GM23338 (cell line): ENCODE measurements around the gene CES2. TPM values are rescaled to one million over a fixed set of nuclear protein-coding genes. Genes with fewer than 3 reads are reported as not detected.

Experiments
- ATAC-seq: fragments of 200-7000 bp; cut with Tn5 transposase; 3 replicates; pipeline ENCODE4 v1.9.1; 2020
- DNase-seq: peaks from one replicate; pipeline ENCODE4 v3.0.0-alpha.2; 2015; ENCODE audit warnings: low spot score
- H2AFZ ChIP-seq: fragments of 200-600 bp; sonication (generic); 2 replicates; pipeline ENCODE4 v1.8.0; 2016; ENCODE audit warnings: antibody characterized with exemption, mild to moderate bottlenecking, moderate library complexity
- H3F3A ChIP-seq: fragments of 200-600 bp; sonication (generic); replicated peaks from 2 replicates; pipeline ENCODE4 v1.8.0; 2017; ENCODE audit warnings: antibody characterized with exemption, mixed run types, low read depth
- H3K27ac ChIP-seq: fragments of 200-600 bp; sonication (generic); 2 replicates; pipeline ENCODE4 v1.6.1; 2016; ENCODE audit warnings: low read depth
- H3K27me3 ChIP-seq: fragments of 200-600 bp; sonication (generic); 2 replicates; pipeline ENCODE4 v1.8.0; 2016; ENCODE audit warnings: mild to moderate bottlenecking, mixed run types, moderate library complexity; ENCODE audit not compliant: insufficient read depth
- H3K36me3 ChIP-seq: fragments of 200-600 bp; sonication (generic); 2 replicates; pipeline ENCODE4 v1.8.0; 2016; ENCODE audit warnings: mild to moderate bottlenecking; ENCODE audit not compliant: insufficient read depth
- H3K4me1 ChIP-seq: fragments of 200-600 bp; sonication (generic); 2 replicates; pipeline ENCODE4 v1.8.0; 2016; ENCODE audit warnings: mild to moderate bottlenecking, moderate library complexity; ENCODE audit not compliant: insufficient read depth
- H3K4me2 ChIP-seq: fragments of 200-600 bp; sonication (generic); 2 replicates; pipeline ENCODE4 v1.7.1; 2017; ENCODE audit warnings: mixed run types
- H3K4me3 ChIP-seq: fragments of 200-600 bp; sonication (generic); 2 replicates; pipeline ENCODE4 v1.6.1; 2016; ENCODE audit warnings: mixed run types
- H3K79me2 ChIP-seq: fragments of 200-600 bp; sonication (generic); replicated peaks from 2 replicates; pipeline ENCODE4 v1.8.0; 2017; ENCODE audit warnings: mild to moderate bottlenecking; ENCODE audit not compliant: insufficient read depth
- H3K9me2 ChIP-seq: fragments of 200-600 bp; sonication (generic); 2 replicates; pipeline ENCODE4 v1.8.0; 2017; ENCODE audit not compliant: insufficient read depth
- H4K20me1 ChIP-seq: fragments of 200-600 bp; sonication (generic); replicated peaks from 2 replicates; pipeline ENCODE4 v1.8.0; 2017; ENCODE audit warnings: mild to moderate bottlenecking; ENCODE audit not compliant: insufficient read depth
- H3K27ac Mint-ChIP-seq: 2 replicates; pipeline ENCODE4 v1.8.0; 2020; ENCODE audit warnings: inconsistent platforms, mild to moderate bottlenecking, moderate library complexity, mixed read lengths
- H3K27me3 Mint-ChIP-seq: 3 replicates; pipeline ENCODE4 v1.8.0; 2022; ENCODE audit warnings: low read depth, mild to moderate bottlenecking, moderate library complexity, mixed read lengths, inconsistent platforms; ENCODE audit not compliant: insufficient read depth, poor library complexity
- H3K36me3 Mint-ChIP-seq: 3 replicates; pipeline ENCODE4 v1.8.0; 2021; ENCODE audit warnings: low read depth, mild to moderate bottlenecking, inconsistent platforms, moderate library complexity, mixed read lengths
- H3K4me1 Mint-ChIP-seq: 3 replicates; pipeline ENCODE4 v1.8.0; 2020; ENCODE audit warnings: mild to moderate bottlenecking, inconsistent platforms, mixed read lengths
- H3K4me3 Mint-ChIP-seq: 3 replicates; pipeline ENCODE4 v1.8.0; 2021; ENCODE audit warnings: moderate library complexity, mild to moderate bottlenecking, inconsistent platforms, mixed read lengths
- H3K9me3 Mint-ChIP-seq: 3 replicates; pipeline ENCODE4 v1.8.0; 2020; ENCODE audit warnings: moderate library complexity, mild to moderate bottlenecking, inconsistent platforms, mixed read lengths
- CREB1 ChIP-seq: fragments of 250-450 bp; sonication (Bioruptor Pico); IDR thresholded peaks from 2 replicates; pipeline ENCODE4 v1.5.0; 2020; ENCODE audit warnings: low read depth, mild to moderate bottlenecking, moderate library complexity
- EZH2 ChIP-seq: fragments of 200-600 bp; sonication (generic); IDR thresholded peaks from one replicate; pipeline ENCODE4 v1.8.0; 2017; ENCODE audit warnings: antibody characterized with exemption, mild to moderate bottlenecking, low read depth; ENCODE audit not compliant: unreplicated experiment
- EZH2phosphoT487 ChIP-seq: fragments of 200-600 bp; sonication (generic); IDR thresholded peaks from one replicate; pipeline ENCODE4 v1.8.1; 2018; ENCODE audit warnings: antibody characterized with exemption; ENCODE audit not compliant: unreplicated experiment
- JUNB ChIP-seq: IDR thresholded peaks from one replicate; pipeline ENCODE4 v1.6.1; 2016; ENCODE audit warnings: antibody characterized with exemption; ENCODE audit not compliant: unreplicated experiment
- POLR2AphosphoS5 ChIP-seq: IDR thresholded peaks from 2 replicates; pipeline ENCODE4 v1.6.1; 2016; ENCODE audit warnings: antibody characterized with exemption, low read depth
- STAT1 ChIP-seq: IDR thresholded peaks from one replicate; pipeline ENCODE4 v1.6.1; 2016; ENCODE audit warnings: antibody characterized with exemption; ENCODE audit not compliant: unreplicated experiment
- ZNF114 ChIP-seq: fragments of 250-450 bp; sonication (Bioruptor Pico); IDR thresholded peaks from 2 replicates; pipeline ENCODE4 v1.5.0; 2020; ENCODE audit warnings: mild to moderate bottlenecking, moderate library complexity
- ZNF331 ChIP-seq: fragments of 250-450 bp; sonication (Bioruptor Pico); IDR thresholded peaks from 2 replicates; pipeline ENCODE4 v1.5.0; 2020; ENCODE audit warnings: low read depth, mild to moderate bottlenecking, moderate library complexity
- polyA plus RNA-seq: library from polyadenylated mRNA; unstranded; fragments of >200 nt; fragmentation: Nextera tagmentation; extraction: Ambion mirVana; gene quantifications from 2 replicates; pipeline ENCODE4 v1.2.1, GENCODE V29; 2016
- total RNA-seq: library from RNA; depleted of rRNA; stranded (reverse); fragments of >200 nt; shearing (Covaris generic); gene quantifications from 2 replicates; pipeline ENCODE4 v1.2.3, GENCODE V29; 2014
- TF ChIP-seq, protein P1 (sequence below): IDR thresholded peaks from one replicate; pipeline ENCODE4 v1.6.1; 2018; ENCODE audit warnings: antibody characterized with exemption; ENCODE audit not compliant: unreplicated experiment
- TF ChIP-seq, protein P2 (sequence below), 2 experiments: fragments of 200-600 bp in 1 of 2; sonication (generic) in 1 of 2; conservative IDR thresholded peaks; 2 replicates each; pipeline versions ENCODE4 v1.5.1 to v1.6.1; 2016 to 2017; ENCODE audit warnings: antibody characterized with exemption in 2 of 2, low read depth in 2 of 2, mild to moderate bottlenecking in 2 of 2, moderate library complexity in 1 of 2

CES2 gene
- total and polyA plus RNA-seq, 2 experiments from 2014 or later: 5.0 to 9.3 TPM

- DNase-seq: peak; percentile 50
- Histone ChIP-seq H3K4me3 (peak within 1 kb of the TSS; percentile 65), H3K4me1 (no peaks in the 10 kb centered on the region), H3K27ac (no peak within 1 kb of the TSS), H3K9me2 (no peaks in the 10 kb centered on the region), H3K79me2 (no peaks in the 10 kb centered on the region), H4K20me1 (no peaks in the 10 kb centered on the region; the same call in 1 of the 2 replicates), H3F3A (no peaks in the 10 kb centered on the region), H3K27me3 (peaks cover 48% of the 10 kb centered on the region), H2AFZ (peak within 1 kb of the TSS; percentile 93; the same call in 1 of the 2 replicates), H3K4me2 (peak within 1 kb of the TSS; percentile 85), H3K36me3 (no peaks in the 10 kb centered on the region)
- Mint-ChIP-seq H3K27me3 (peaks cover 46% of the 10 kb centered on the region), H3K27ac (no peak within 1 kb of the TSS), H3K4me3 (peak within 1 kb of the TSS; percentile 70), H3K9me3 (no peaks in the 10 kb centered on the region; the same call in 2 of the 3 replicates), H3K36me3 (no peaks in the 10 kb centered on the region), H3K4me1 (peaks cover 8% of the 10 kb centered on the region)
- ATAC-seq: peak; percentile 33
- TF ChIP-seq EZH2 (peak; percentile 68), ZNF114 (CRISPR knock-in tag) (no peak)
These were observed 9.9 kb upstream of the CES2 start, which contains the start of gene RRAD for GRCh38 chr16:66925322-66925840. RRAD (minus strand) TSS chr16:66925535; CDS start chr16:66925179, 356 bp downstream.

DNA sequence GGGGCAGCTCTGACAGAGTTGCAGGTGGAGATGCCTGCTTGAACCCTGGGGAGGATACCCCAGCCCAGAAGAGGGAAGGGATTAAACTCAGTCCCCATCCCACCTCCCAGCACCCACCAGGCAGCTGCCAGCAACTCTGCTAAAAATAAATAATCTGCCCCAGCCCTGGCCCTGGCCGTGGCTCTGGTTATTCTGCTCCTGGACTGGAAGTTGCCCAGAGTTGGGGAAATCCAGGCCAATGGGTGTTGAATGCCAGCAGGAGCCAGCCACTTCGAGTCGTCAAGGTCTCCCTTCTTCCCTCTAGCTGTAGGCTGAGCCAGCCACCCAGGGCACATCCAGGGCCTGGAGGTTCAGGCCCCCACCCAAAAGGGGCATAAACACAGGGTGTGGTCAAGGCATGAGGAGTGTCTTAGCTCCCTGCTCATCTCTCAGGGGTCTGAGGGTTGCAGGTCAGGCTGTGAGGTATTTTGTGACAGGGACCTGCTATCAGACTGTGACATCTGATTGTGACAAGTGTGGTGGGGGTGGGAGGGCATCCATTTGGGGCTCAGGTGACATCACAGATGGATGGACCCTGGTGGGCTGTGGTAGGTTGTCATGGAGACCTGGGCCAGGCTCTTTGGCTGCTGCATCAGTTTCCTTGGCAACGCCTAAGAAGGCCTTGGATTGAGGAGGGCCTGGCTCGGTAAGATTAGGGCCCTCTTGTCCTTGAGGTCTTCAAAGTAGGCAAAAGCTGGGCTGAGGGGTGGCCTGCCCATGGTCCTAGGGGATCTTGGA is 9.0 kb upstream of the CES2 start:
- no peak overlapping the region for H3K27ac Mint-ChIP-seq
- no peaks in the 10 kb centered on the region; the same call in 2 of the 3 replicates for H3K9me3 Mint-ChIP-seq
- Histone ChIP-seq H3F3A (no peaks in the 10 kb centered on the region), H3K27me3 (peaks cover 48% of the 10 kb centered on the region), H3K9me2 (no peaks in the 10 kb centered on the region), H3K36me3 (no peaks in the 10 kb centered on the region), H3K4me2 (no peak overlapping the region; the same call in 1 of the 2 replicates), H4K20me1 (no peaks in the 10 kb centered on the region; the same call in 1 of the 2 replicates), H3K4me1 (no peaks in the 10 kb centered on the region), H2AFZ (no peak overlapping the region), H3K4me3 (no peak overlapping the region), H3K79me2 (no peaks in the 10 kb centered on the region), H3K27ac (no peak overlapping the region)
- no peak for DNase-seq
- H3K4me1 Mint-ChIP-seq: peaks cover 8% of the 10 kb centered on the region
- no peak overlapping the region for H3K4me3 Mint-ChIP-seq
- TF ChIP-seq ZNF114 (CRISPR knock-in tag): no peak
- TF ChIP-seq POLR2AphosphoS5: no peak
- TF ChIP-seq EZH2phosphoT487: no peak
- no peaks in the 10 kb centered on the region for H3K36me3 Mint-ChIP-seq
- no peak for ATAC-seq
- H3K27me3 Mint-ChIP-seq: peaks cover 46% of the 10 kb centered on the region

DNA sequence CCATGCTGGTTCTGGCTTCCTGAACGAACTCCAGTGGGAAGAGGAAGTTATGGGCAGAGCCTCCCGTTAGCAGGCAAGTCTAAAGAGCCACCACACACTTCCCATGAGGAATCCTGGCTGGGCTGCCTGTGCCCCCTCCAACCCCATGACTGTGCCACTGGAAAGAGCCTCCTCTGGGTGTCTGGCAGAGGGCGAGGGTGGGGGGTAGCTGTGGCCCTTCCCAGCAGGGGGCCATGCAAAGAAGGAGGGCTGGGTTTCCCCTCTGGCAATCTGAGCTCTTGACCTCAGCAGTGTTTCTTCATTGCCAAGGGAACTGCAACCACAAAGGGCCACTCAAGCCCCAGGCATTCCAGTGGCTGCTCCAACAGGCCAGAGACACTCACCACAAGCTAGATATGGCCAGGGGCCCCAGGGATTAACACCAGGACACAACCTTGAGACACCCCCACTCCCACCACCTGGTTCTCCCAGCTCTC is 8.3 kb upstream of the CES2 start:
- Histone ChIP-seq H2AFZ (no peak overlapping the region), H3K79me2 (no peaks in the 10 kb centered on the region), H3K27ac (no peak overlapping the region), H3K9me2 (no peaks in the 10 kb centered on the region), H3F3A (no peaks in the 10 kb centered on the region), H3K27me3 (peaks cover 48% of the 10 kb centered on the region), H3K4me3 (no peak overlapping the region), H4K20me1 (no peaks in the 10 kb centered on the region; the same call in 1 of the 2 replicates), H3K36me3 (no peaks in the 10 kb centered on the region), H3K4me2 (no peak overlapping the region), H3K4me1 (no peaks in the 10 kb centered on the region)
- Mint-ChIP-seq H3K4me1 (peaks cover 8% of the 10 kb centered on the region), H3K27me3 (peaks cover 46% of the 10 kb centered on the region), H3K36me3 (no peaks in the 10 kb centered on the region), H3K4me3 (no peak overlapping the region), H3K9me3 (no peaks in the 10 kb centered on the region; the same call in 2 of the 3 replicates), H3K27ac (no peak overlapping the region)
- DNase-seq: peak; percentile 40
- no peak for ATAC-seq
- no peak for TF ChIP-seq JUNB
- TF ChIP-seq, protein P1, sequence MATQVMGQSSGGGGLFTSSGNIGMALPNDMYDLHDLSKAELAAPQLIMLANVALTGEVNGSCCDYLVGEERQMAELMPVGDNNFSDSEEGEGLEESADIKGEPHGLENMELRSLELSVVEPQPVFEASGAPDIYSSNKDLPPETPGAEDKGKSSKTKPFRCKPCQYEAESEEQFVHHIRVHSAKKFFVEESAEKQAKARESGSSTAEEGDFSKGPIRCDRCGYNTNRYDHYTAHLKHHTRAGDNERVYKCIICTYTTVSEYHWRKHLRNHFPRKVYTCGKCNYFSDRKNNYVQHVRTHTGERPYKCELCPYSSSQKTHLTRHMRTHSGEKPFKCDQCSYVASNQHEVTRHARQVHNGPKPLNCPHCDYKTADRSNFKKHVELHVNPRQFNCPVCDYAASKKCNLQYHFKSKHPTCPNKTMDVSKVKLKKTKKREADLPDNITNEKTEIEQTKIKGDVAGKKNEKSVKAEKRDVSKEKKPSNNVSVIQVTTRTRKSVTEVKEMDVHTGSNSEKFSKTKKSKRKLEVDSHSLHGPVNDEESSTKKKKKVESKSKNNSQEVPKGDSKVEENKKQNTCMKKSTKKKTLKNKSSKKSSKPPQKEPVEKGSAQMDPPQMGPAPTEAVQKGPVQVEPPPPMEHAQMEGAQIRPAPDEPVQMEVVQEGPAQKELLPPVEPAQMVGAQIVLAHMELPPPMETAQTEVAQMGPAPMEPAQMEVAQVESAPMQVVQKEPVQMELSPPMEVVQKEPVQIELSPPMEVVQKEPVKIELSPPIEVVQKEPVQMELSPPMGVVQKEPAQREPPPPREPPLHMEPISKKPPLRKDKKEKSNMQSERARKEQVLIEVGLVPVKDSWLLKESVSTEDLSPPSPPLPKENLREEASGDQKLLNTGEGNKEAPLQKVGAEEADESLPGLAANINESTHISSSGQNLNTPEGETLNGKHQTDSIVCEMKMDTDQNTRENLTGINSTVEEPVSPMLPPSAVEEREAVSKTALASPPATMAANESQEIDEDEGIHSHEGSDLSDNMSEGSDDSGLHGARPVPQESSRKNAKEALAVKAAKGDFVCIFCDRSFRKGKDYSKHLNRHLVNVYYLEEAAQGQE: no peak
- TF ChIP-seq EZH2phosphoT487: no peak
- TF ChIP-seq, protein P2, sequence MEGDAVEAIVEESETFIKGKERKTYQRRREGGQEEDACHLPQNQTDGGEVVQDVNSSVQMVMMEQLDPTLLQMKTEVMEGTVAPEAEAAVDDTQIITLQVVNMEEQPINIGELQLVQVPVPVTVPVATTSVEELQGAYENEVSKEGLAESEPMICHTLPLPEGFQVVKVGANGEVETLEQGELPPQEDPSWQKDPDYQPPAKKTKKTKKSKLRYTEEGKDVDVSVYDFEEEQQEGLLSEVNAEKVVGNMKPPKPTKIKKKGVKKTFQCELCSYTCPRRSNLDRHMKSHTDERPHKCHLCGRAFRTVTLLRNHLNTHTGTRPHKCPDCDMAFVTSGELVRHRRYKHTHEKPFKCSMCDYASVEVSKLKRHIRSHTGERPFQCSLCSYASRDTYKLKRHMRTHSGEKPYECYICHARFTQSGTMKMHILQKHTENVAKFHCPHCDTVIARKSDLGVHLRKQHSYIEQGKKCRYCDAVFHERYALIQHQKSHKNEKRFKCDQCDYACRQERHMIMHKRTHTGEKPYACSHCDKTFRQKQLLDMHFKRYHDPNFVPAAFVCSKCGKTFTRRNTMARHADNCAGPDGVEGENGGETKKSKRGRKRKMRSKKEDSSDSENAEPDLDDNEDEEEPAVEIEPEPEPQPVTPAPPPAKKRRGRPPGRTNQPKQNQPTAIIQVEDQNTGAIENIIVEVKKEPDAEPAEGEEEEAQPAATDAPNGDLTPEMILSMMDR (conservative IDR thresholded peaks at IDR 0.05; ENCODE audit: low read depth in 2 of 2): no peak
- no peak for TF ChIP-seq CREB1 (CRISPR knock-in tag)
- TF ChIP-seq STAT1: no peak
- no peak for TF ChIP-seq ZNF331 (CRISPR knock-in tag)
